Right lobe of liver (tissue), 6 donors: ENCODE measurements around the gene RAF1. TPM values are rescaled to one million over a fixed set of nuclear protein-coding genes. Genes with fewer than 3 reads are reported as not detected.

ENCODE experiments used
- ATAC-seq, 4 donors: fragments of 200-7000 bp; cut with Tn5 transposase; one replicate each; pipeline ENCODE4 v1.9.1; 2020; ENCODE audit warnings: mild to moderate bottlenecking in 4 of 4, moderate library complexity in 4 of 4
- DNase-seq, 3 donors: peaks; one replicate each; pipeline ENCODE4 v3.0.0-alpha.2; 2020
- H3K27ac ChIP-seq, 3 donors: fragments of 200-600 bp; one replicate each; pipeline ENCODE4 v1.8.0; 2022
- H3K27me3 ChIP-seq, 2 donors: fragments of 200-600 bp; one replicate each; pipeline ENCODE4 v1.8.0; 2022
- H3K36me3 ChIP-seq, 4 donors: fragments of 200-600 bp; sonication (generic) in 1 of 4; one replicate each; pipeline versions ENCODE4 v1.5.1 to v1.8.0; 2017 to 2022; ENCODE audit warnings: control low read depth in 1 of 4
- H3K4me1 ChIP-seq, 4 donors: fragments of 200-600 bp; sonication (generic) in 1 of 4; one replicate each; pipeline versions ENCODE4 v1.5.1 to v1.8.0; 2017 to 2022; ENCODE audit warnings: control low read depth in 1 of 4
- H3K4me3 ChIP-seq, 3 donors: fragments of 200-600 bp; one replicate each; pipeline ENCODE4 v1.8.0; 2022
- H3K9me3 ChIP-seq, 4 donors: fragments of 200-600 bp; sonication (generic) in 1 of 4; one replicate each; pipeline versions ENCODE4 v1.5.1 to v1.8.0; 2017 to 2022; ENCODE audit warnings: control low read depth in 1 of 4
- CTCF ChIP-seq, 4 donors: fragments of 200-600 bp in 3 of 4; fragments of 450-650 bp in 1 of 4; IDR thresholded peaks; one replicate each; pipeline versions ENCODE4 v1.5.1 to v1.8.0; 2016 to 2022; ENCODE audit warnings: antibody characterized with exemption in 4 of 4, mild to moderate bottlenecking in 2 of 4
- POLR2A ChIP-seq: fragments of 450-650 bp; IDR thresholded peaks from one replicate; pipeline ENCODE4 v1.6.1; 2017; ENCODE audit warnings: antibody characterized with exemption, mild to moderate bottlenecking
- WGBS: methylation state at CpG from one replicate; pipeline ENCODE4 v1.1.6; 2018; ENCODE audit warnings: low coverage, low lambda C conversion rate; ENCODE audit not compliant: insufficient coverage; ENCODE audit errors: missing lambda C conversion rate; 5-methylcytosine and 5-hydroxymethylcytosine counted together
- intact Hi-C, 2 donors: fragments of 100-400 bp; cut with DNase I; formaldehyde crosslinking; loops; one replicate each; pipeline versions ENCODE4 v1.11.2 to v1.14.1; 2022
- total RNA-seq, 6 experiments: library from RNA; depleted of rRNA in 2 of 6; stranded (reverse); fragments of >200 nt in 2 of 6; fragmentation: NEBNext Ultra II Directional in 3 of 6; extraction: Animal tissue kit (Norgen Biotek cat#: 25700) in 3 of 6; gene quantifications; one replicate each; pipeline versions ENCODE4 v1.1.0 to v1.2.4, GENCODE V29; 2016 to 2023
- donor health status: DM: no; HTN: yes; CAD: no.
- donor health status: DM: no; HTN: no; CAD: no.
- donor health status: DM: no; HTN: no; CAD: no.
- donor health status: DM: no; HTN: yes; CAD: no.
- donor health status: DM: no; HTN: yes; CAD: no.

RAF1 gene
- total RNA-seq, 6 experiments from 2014 or later: 55.7 to 72.8 (median 60.4) TPM

GRCh38 chr3:12692444-12692843 is 28.5 kb upstream of the RAF1 start:
- WGBS: 97% methylated on average over 6 of the region's 8 CpGs
- Histone ChIP-seq H3K27ac (no peak overlapping the region), H3K27me3 (no peaks in the 10 kb centered on the region), H3K4me1 (no peaks in the 10 kb centered on the region), H3K4me3 (no peak overlapping the region), H3K36me3 (no peaks in the 10 kb centered on the region), H3K9me3 (no peaks in the 10 kb centered on the region)
- ATAC-seq (no peak), DNase-seq (no peak)
- intact Hi-C loops: no loop called here
- no peak for TF ChIP-seq POLR2A
- TF ChIP-seq CTCF (IDR thresholded peaks at IDR 0.05): no peak

GRCh38 chr3:12689997-12690711 is 26.2 kb upstream of the RAF1 start:
- intact Hi-C loops: no loop called here
- H3K4me3 ChIP-seq: no peak overlapping the region
- WGBS: 77% methylated on average over 10 of the region's 11 CpGs

GRCh38 chr3:12687948-12688347 is 24.0 kb upstream of the RAF1 start:
- no peak overlapping the region for H3K27ac ChIP-seq
- ATAC-seq: no peak
- no peak for DNase-seq
- H3K4me3 ChIP-seq: no peak overlapping the region
- 78% methylated on average over 4 of the region's 4 CpGs for WGBS
- H3K9me3 ChIP-seq: no peaks in the 10 kb centered on the region
- H3K27me3 ChIP-seq: no peaks in the 10 kb centered on the region
- no peaks in the 10 kb centered on the region for H3K4me1 ChIP-seq
- TF ChIP-seq POLR2A (no peak), CTCF (IDR thresholded peaks at IDR 0.05) (no peak)
- no peaks in the 10 kb centered on the region for H3K36me3 ChIP-seq
- intact Hi-C loops: no loop called here

More at GRCh38 chr3:12689997-12690711, 26.2 kb upstream of the RAF1 start:
- DNase-seq: no peak
- Histone ChIP-seq H3K9me3 (no peaks in the 10 kb centered on the region), H3K27ac (no peak overlapping the region), H3K4me1 (no peaks in the 10 kb centered on the region), H3K27me3 (no peaks in the 10 kb centered on the region), H3K36me3 (no peaks in the 10 kb centered on the region)
- TF ChIP-seq CTCF (IDR thresholded peaks at IDR 0.05) (no peak), POLR2A (no peak)
- ATAC-seq: no peak

GRCh38 chr3:12686096-12686495 is 22.2 kb upstream of the RAF1 start:
- H3K4me1 ChIP-seq: no peaks in the 10 kb centered on the region
- no peaks in the 10 kb centered on the region for H3K36me3 ChIP-seq
- H3K9me3 ChIP-seq: no peaks in the 10 kb centered on the region
- TF ChIP-seq POLR2A (no peak), CTCF (IDR thresholded peaks at IDR 0.05) (no peak)
- 86% methylated on average over 3 of the region's 3 CpGs for WGBS
- DNase-seq (no peak), ATAC-seq (no peak)
- H3K27ac ChIP-seq: no peak overlapping the region
- H3K27me3 ChIP-seq: no peaks in the 10 kb centered on the region
- no peak overlapping the region for H3K4me3 ChIP-seq
- intact Hi-C loops: no loop called here
